GM19438 (cell line): Measurements from ENCODE around the gene ZFAND3.

Experiments
- ATAC-seq: cut with Tn5 transposase; IDR thresholded peaks from one replicate; pipeline ENCODE4 v1.9.1; 2021; ENCODE audit warnings: low read depth; ENCODE audit not compliant: unreplicated experiment

The ZFAND3 gene

DNA sequence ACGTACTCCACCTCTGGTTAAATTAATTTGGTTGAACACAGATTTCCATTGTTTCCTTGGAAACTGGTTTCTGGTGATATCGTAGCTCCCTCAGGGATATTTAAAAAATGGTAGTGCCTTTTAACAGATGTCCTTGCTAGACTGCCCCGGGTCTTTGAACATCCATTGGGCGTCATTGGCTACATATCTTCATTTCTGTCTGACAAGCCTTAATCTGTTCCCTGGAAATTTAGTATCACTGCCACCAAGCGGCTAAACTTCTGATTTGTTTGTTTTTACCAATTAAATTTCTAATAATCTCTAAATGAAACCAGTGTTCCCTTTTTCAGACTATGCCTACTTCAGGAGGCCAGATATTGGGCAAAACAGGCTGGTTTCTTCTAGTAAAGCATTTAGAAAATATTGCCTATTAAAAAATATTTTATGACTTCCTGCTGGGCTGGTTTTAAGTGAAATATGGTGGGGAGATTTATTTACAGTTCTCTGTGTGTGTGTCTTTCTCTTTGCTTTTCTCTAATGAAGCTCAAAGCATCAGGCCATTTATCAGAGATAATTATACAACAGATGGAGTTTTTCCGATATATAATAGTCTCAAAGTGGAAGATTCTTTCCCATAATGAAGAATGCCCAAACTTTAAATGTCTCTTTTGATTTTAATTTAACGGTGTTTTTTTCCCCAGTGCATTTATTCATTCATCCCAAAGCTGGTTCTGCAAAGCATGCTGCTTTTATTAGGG is 249.5 kb downstream of the ZFAND3 start:
- no peak for ATAC-seq

DNA sequence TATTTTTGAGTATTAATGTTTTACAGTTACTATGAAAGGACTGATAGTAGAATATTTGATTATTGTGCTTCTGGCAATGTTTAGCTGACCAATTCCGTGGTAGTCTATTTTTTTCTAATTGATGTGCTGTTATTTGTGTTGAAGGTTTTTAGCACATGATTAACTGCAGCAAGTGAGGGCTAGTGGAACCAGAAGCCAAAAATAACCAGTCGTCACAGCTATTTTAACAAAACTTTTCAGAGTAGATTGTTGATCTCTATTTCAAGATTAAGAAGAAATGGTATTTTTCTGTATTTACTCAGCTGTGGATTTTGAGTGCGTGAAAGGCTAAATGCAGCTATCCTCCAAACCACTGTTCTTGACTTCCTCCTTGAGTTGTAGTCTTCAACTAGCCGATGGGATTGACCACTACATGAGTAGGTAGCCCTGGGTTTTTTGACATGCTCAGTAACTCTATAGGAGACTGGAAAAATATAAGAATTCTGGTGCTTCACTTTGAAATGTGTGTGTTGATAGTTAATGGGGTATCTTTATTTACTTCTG is 258.0 kb downstream of the ZFAND3 start:
- no peak for ATAC-seq

DNA sequence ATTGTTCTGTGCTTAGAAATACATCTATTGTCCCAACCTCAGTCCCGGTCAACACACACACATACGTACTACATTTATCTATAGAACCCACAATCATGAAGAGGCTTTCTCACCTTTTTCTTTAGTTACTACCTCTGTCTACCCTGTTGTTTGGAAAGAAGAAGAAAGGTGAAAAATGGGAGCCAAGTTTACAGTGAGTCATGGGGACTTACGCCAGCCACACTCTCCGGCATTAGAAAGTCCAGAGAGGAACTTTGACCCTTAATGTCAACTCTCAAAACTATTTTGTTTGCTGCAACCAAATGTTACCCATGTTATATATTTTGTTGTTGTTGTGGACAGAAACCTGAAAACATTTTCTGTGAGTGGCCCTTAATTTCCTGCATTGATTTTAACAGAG is 259.1 kb downstream of the ZFAND3 start:
- no peak for ATAC-seq

DNA sequence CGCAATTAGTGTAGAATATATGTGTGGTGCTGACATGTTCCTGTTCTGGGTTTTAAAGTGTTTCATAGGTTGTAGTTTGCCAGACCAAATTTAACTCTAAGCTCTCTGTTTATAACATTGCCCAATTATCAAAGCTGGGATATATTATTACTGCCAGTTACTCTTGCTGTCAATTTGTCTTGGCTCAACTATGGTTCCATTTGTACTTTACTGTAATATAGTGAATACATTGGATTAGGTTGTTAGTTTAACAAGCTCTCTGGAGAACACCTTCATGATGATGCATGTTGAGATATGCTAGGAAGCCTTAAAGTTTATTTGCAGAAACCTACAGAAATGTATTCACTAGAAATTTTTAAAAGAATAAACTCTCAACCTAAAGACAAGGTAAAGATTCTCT is 259.6 kb downstream of the ZFAND3 start:
- ATAC-seq: no peak

DNA sequence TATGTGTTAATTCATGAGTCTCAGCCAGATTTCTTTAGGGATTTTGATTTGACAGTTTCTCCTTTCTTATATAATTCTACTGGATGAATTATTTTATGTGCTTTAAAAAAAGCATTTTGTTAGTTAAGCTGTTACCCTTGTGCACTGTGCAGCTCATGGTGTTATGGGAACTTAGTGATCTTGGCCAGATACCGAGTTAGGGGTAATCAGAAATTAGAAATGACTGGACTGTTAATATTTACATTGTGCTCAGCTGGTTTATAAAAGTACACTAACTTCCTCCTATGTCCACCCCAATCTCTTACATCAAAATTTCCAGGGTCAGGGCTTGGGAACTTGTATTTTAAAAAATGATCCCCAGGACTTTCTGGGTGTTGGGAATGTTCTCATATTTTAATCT is 260.0 kb downstream of the ZFAND3 start:
- ATAC-seq: no peak

DNA sequence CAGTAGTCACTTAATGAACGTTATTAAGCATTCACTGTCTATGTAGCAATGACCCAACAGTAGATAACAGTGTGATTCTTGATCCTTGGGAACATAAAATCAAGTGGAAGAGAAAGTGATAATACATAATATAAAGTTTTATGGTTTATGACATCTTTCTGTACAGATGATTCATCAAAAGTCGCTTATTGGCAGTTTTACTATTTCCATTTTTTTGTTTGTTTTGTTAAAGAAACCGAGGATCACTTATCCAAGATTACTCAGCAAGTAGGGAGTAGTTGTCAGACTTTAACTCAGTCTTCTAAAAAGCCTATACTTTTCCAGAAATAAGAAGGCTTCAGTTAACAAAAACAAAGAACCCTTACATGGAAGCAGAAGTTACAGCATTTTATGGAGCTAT is 260.8 kb downstream of the ZFAND3 start:
- ATAC-seq: no peak

DNA sequence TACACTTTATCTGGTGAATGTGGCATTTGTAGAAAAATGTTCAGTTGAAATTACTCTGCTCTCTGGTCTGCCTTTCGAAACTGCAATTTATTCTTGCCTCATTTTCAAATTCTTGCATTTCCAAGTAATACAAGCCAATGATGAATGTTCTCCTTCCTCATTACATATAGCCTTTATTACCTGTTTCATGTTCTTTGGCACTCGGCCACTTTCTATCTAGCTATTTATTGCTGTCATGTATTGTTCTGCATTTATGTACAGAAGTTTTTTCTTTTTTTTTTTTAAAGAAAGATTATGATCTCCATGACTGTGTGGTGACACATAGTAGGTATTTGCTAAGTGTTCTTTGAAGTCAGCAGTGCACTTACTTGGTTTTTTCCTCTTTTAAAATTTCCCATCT is 261.4 kb downstream of the ZFAND3 start:
- no peak for ATAC-seq

DNA sequence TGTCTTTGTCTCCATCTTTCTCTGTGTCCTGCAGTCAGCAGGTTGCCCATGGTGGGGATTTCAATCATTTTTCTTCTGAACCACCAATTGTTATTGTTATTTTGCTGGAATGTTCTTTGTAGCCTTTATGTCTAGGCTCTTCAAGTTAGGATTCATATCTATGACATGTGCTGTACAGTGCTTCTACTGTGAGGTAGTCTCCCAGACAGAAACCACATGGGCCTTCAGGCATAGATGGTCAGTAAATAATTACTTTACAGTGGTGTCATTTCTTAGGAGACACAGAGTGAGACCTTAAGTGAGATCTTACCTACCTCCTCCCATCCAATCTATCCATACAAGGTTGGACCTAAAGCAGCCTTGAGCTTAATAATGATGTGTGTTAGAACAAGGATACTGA is 265.5 kb downstream of the ZFAND3 start:
- ATAC-seq: no peak

DNA sequence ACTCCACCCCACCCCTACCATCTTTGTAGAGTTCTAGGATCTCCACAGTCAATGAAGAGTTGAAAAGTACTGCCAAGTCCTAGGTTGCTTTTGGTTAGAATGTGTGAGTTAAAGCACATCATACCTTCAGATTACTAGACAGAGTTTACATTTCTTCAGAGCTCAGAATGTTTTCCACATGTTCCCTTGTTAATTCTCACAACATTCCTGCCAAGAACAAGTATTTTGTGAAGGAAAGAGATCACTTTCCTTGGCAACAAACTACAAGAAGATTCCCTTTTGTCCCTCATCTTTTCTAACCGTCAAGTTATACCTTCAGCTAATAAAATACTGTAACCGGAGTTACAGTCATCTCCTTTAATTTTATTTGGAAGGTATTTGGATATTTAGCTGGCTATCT is 266.8 kb downstream of the ZFAND3 start:
- ATAC-seq: no peak

DNA sequence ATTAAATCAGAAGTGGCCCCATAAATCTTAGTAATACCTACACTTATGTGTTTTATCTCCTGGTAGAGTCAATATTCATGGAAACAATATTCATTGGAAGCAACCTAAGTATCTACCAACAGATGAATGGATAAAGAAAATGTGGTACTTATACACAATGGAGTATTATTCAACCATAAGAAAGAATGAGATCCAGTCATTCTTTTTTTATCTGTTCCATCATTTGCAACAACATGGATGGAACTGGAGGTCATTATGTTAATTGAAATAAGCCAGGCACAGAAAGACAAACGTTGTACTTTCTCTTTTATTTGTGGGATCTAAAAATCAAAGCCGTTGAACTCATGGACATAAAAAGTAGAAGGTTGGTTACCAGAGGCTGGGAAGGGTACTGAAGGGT is 268.5 kb downstream of the ZFAND3 start:
- ATAC-seq: no peak

DNA sequence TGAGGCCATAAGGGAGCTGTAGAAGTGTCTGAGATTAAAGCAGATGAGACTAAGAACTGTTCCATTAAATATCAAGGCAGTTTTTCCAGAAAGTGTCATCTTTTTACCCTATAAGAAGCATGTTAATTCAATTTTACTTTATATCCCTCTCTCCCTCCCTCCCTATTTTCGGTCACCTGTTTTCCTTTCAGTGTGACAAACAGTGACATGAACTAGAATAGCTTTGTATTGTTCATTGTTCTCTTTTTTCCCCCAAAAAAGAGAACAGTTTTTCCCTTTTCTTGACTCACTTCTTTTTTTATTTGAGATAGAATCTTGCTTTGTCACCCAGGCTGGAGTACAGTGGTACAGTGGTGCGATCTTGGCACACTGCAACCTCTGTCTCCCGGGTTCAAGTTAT is 269.3 kb downstream of the ZFAND3 start:
- ATAC-seq: no peak

DNA sequence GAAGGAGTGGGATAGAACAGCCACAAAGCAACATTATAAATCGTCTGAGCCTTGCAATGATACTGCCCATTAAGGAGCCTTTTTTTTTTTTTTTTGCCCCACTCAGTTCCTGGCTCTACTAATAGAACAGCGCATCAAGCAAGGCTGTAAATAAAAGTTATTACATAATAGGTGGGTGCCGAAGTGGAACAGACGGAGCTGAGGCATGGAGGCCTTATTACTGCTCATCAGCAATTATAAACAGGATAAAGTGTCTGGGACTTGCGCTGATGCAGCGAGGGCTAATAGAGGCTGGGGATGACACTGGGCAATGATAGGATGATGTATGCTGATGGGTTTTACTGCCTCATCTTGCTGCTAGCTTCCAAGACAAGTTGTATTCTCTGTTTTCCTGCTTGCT is 272.1 kb downstream of the ZFAND3 start:
- ATAC-seq: no peak

DNA sequence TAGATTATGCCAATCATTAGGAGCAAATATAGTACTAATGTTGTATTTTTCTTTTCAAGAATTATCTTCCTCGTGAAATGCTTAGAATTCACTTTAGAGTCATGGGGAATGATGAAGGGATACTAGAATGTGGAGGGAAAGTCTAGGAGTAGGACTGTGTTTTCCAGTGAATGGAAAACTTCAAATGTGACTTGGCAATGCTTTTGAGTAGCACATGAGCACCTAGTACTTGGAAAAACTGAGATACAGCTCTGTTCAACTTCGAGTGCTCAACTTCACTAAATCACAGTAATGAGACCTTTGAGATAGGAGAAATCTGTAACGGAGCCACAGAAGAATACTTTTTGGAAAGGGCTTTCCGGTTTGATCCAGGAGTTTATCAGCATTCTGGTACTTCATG is 272.9 kb downstream of the ZFAND3 start:
- no peak for ATAC-seq

DNA sequence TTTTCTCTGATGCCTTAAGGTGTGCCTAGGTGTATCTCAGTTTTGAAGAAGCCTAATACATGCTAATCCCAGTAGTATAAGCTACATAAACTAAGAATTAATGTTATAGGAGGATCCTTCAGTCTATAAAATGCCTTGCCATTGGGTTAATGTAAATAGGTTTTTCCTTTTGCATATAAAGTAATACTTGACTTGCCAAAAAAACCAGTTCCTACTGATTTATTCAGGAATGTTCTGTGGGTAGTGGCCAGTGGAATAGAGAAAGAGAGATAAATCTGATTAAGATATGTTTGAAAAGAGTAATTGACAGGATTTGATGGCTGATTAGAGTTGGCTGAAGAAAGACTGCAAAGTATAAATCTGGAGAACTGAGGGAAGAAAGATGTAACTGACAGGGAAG is 273.4 kb downstream of the ZFAND3 start:
- ATAC-seq: no peak

DNA sequence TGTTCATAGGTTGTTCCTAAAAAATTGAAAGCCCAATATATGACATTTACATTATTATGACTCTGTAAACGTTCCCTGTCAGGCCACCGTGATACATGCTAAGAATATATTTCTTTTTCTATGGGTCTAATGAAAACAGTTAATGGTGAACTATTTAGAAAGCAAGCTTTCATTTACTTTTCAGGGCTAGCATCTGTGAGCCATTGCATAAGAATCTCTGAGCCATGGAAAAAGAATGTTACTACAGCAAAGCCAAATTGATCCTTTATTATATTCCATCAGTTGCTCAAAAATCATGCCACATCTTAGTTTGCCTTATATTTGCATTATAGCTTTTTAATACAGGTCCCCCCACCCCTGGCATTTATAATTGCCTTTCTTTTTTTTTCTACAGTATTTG is 275.5 kb downstream of the ZFAND3 start:
- no peak for ATAC-seq

DNA sequence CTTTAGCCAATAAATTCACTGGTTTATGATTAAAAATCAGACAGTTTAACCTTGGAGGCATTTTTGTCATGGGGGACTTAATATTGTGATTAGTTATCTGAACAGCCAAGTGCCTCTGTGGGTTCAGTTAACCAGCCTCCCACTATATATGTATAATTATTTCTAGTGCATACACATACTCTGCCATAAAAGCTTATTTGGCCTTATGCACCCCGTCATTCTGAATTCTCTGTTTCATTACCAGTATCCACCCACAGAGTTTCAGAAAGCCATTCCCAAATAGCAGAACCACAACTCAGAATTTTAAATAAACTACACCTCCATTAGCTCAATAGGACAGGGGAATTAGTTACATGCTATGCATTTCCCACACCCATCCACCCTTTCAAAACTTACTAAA is 279.7 kb downstream of the ZFAND3 start:
- ATAC-seq: no peak

DNA sequence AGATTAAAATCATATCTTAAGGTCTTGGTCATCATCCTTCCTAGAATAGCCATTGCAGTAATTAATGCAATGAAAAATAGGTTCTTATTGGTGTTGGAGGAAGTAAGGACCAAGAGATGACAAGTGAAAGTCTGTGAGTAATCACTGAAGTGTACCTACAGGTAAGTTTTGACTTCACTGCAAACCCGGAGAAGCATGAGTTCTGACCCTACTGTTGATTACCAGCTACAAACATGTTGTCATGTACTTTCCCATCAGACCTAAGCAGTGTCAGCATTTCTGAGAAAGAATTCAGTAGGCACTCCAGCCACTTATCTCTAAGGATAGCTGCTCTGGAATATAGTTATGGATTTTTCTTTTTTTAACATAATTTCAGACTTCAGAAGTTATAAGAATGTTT is 280.9 kb downstream of the ZFAND3 start:
- ATAC-seq: no peak

DNA sequence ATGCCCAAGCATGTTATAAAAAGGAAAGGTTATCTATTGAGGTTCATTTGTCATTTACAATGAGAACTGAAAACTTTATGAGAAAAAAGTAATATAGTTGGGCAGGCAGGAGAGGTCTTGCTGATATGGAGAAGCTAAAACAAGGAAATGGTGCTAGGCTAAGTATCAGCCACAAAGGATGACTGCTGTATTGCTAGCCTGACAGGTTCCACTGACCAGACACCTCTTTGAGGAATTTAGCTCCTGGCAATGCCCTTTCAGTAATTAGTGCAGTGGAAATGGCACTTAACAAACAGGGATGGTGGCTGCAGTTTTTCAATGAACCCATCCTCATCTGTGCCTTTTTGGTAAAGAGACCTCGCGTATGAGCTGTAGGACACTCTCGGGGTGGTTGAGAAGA is 284.4 kb downstream of the ZFAND3 start:
- no peak for ATAC-seq

DNA sequence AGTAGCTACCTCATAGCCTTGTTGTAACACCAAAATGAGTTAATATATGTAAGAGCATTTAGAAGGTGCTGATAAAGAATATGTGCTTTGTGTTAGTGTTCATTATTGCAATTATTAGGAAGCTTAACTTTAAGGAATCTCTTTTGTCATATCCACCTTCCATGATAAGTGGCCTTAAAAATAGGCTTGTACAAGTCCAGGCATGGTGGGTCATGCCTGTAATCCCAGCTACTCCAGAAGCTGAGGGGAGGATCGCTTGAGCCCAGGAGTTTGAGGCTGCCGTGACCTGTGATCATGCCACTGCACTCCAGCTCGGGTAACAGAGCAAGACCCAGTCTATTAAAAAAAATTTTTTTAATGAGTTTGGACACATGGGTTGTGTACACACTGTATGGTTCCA is 285.5 kb downstream of the ZFAND3 start:
- no peak for ATAC-seq

DNA sequence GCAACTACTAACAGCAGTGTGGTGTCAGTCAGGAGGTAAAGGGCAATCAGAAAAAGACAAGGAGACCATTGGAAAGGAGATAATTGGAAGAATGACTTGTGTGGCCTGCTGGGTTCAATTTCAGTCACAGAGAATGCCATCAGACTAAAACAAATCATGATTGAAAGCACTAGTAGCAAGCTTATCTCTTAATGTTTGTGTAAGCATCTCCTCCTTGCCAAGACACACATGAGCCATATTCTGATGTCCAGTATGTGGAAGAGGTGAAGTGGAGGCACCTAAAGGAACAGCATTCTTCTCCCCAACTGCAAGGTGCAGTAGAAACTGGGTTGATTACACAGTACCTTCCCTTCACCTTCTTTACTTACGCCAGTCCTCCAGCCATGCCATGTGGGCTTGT is 287.5 kb downstream of the ZFAND3 start:
- no peak for ATAC-seq

DNA sequence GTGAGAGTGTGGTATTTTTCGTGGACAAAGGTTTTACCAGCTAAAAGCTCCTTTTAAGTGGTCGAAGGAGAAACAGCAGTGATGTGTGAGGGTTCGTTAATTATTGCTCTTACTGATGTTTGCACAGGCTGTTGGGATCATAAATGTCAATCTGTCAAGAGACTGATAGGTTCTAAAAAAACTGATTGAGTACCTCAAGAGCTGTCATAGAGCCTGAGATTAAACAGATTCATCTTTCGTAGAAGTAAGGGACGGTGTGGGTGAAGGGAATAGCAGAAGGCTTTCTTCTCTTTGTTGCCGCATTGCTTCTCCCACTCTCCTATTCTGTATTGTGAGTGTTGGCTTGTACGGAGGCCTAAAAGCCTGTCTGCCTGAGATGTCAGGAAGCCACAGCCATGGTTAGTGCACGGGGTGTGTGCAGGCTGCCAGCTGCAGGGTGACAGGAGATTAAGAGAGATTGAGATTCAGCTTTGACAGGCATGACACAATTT is 291.0 kb downstream of the ZFAND3 start:
- ATAC-seq: no peak

DNA sequence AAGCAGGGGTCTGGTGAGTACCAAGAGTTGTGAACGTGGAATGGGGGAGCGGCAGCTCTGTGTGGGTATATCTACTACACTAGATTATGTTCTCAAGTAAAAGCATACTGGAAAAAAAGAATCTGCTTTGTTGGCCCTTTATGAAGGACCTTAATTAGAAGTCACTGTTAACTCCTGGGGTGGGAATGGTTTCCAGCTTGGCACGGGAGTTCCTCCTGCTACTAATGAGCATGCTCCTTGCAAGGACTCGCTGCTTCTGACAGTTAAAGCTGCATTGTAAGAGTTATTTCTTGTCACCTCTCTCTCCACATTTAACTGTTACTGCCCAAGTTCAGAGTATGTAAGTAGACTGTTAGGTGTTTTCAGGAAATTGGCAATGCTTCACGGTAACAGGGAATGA is 292.7 kb downstream of the ZFAND3 start:
- ATAC-seq: no peak
